Stimulated activated CD4-positive, alpha-beta T cell treated with anti-CD3 and anti-CD28 coated beads, Interleukin-1b, Interleukin-23, amount 100 ng/mL, for 48 hours (primary cell): ENCODE measurements around the gene BLTP1.
"Not testable (repeated sequence)": the region's sequence is repeated elsewhere in the genome, so short reads cannot be mapped to it uniquely, and the experiment has no call there.

ENCODE experiments used
- DNase-seq: peaks from one replicate; pipeline ENCODE4 v3.0.0-alpha.2; 2020

Gene BLTP1, protein sequence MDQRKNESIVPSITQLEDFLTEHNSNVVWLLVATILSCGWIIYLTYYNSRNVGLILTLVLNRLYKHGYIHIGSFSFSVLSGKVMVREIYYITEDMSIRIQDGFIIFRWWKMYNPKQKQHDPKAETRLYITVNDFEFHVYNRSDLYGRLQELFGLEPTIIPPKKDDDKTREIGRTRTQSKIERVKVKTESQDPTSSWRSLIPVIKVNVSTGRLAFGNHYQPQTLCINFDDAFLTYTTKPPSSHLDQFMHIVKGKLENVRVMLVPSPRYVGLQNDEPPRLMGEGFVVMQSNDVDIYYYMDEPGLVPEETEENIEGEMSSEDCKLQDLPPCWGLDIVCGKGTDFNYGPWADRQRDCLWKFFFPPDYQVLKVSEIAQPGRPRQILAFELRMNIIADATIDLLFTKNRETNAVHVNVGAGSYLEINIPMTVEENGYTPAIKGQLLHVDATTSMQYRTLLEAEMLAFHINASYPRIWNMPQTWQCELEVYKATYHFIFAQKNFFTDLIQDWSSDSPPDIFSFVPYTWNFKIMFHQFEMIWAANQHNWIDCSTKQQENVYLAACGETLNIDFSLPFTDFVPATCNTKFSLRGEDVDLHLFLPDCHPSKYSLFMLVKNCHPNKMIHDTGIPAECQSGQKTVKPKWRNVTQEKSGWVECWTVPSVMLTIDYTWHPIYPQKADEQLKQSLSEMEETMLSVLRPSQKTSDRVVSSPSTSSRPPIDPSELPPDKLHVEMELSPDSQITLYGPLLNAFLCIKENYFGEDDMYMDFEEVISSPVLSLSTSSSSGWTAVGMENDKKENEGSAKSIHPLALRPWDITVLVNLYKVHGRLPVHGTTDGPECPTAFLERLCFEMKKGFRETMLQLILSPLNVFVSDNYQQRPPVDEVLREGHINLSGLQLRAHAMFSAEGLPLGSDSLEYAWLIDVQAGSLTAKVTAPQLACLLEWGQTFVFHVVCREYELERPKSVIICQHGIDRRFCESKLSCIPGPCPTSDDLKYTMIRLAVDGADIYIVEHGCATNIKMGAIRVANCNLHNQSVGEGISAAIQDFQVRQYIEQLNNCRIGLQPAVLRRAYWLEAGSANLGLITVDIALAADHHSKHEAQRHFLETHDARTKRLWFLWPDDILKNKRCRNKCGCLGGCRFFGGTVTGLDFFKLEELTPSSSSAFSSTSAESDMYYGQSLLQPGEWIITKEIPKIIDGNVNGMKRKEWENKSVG (N-terminal part only)

GRCh38 chr4:122151982-122152710, at the start of gene BLTP1:
TSS of gene BLTP1 (plus strand) at chr4:122152331. CDS start at chr4:122170648, 18,317 bp downstream.
- DNase-seq: peak; percentile 85

GRCh38 chr4:122104184-122104583, 47.9 kb upstream of the BLTP1 start:
- no peak for DNase-seq

GRCh38 chr4:122107680-122108079, 44.5 kb upstream of the BLTP1 start:
- no peak for DNase-seq

GRCh38 chr4:122110304-122110703, 41.8 kb upstream of the BLTP1 start:
- not testable (repeated sequence) for DNase-seq

GRCh38 chr4:122117743-122118142, 34.4 kb upstream of the BLTP1 start:
- DNase-seq: no peak

- no peak for DNase-seq
These were observed 33.9 kb upstream of the BLTP1 start for GRCh38 chr4:122118243-122118642.

DNA sequence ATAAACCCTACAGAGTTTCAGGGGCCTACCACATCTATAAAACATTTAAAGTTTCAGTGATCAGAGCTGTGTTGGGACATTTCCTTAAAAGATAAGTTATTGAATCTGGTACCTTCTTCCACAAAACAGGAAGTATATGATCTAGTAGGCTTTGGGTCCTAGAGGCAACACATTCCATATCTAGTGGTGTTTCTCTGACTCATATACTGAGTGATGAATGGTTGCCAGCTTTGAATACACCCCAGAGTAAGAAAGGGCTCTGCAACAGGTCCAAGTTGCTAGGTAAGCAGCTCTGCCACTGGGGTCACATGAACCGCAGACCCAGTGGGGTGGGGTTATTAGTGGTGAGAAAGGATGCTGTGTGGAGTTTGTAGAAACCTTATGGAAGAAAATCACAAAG, 32.4 kb upstream of the BLTP1 start:
- no peak for DNase-seq

- DNase-seq: no peak
These were observed 30.5 kb upstream of the BLTP1 start for GRCh38 chr4:122121593-122121992.

DNA sequence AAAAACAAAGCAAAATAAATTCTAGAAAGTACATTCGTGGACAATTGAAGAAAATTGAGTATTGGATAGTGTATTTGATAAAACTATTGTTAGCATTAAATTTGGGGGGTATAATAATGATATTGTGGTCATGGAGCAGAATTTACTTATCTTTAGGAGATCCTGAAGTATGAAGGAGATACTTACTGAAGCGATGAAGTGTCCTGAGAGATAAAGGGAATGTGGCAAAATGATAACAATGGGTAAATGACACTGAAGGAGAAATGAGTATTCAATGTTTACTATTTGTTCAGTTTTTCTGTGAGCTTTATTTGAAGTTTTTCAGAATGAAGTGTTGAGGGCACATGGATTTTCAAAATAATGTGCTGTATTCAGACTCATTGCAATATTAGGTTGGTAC, 30.0 kb upstream of the BLTP1 start:
- no peak for DNase-seq

- DNase-seq: no peak
These were observed 23.1 kb upstream of the BLTP1 start for GRCh38 chr4:122129061-122129460.

DNA sequence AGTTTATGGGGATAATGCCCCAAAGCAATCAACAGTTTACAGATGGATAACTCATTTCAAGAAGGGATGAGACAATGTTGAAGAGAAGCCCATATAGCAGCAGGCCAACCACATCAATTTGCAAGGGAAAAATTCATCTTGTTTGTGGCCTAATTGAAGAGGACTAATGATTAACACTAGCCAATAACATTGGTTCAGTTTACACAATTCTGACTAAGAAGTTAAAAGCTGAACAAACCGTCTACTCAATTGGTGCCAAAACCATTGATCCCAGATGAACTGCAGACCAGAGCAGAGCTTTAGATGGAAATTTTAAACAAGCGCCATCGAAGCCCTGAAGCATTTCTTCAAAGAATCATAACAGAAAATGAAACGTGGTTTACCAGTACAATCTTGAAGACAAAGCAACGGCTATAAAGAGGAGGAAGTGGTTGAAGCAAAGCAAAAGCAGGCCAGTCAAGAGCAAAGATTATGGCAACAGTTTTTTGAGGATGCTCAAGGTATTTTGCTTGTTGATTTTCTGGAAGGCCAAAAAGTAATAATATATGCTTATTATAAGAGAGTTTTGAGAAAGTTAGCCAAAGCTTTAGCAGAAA, 20.5 kb upstream of the BLTP1 start:
- no peak for DNase-seq

- no peak for DNase-seq
These were observed 19.2 kb upstream of the BLTP1 start for GRCh38 chr4:122132891-122133290.

DNA sequence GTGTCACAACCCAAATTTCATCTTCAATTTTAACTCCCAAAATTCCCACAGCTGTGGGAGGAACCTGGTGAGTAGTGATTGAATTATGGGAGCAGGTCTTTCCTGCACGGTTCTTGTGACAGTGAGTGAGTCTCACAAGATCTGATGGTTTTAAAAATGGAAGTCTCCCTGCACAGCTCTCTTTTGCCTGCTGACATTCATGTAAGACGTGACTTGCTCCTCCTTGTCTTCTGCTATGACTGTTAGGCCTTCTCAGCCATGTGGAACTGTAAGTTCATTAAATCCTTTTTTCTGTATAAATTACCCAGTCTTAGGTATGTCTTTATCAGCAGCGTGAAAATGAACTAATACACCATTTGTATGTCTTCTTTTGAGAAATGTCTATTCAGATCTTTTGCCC, 13.0 kb upstream of the BLTP1 start:
- no peak for DNase-seq

DNA sequence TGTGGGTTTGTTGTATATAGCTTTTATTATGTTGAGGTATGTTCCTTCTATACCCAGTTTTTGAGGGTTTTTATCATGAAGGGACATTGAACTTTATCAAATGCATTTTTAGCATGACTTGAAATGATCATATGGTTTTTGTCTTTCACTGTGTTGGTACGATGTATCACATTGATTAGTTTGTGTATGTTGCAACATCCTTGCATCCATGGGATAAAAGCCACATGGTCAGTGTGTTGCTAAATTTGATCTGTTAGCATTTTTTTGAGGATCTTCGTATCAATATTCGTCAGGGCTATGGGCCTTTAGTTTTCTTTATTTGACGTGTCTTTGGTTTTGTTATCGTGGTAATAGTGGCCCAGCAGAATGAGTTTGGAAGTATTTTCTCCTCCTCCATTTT, 11.3 kb upstream of the BLTP1 start:
- no peak for DNase-seq

DNA sequence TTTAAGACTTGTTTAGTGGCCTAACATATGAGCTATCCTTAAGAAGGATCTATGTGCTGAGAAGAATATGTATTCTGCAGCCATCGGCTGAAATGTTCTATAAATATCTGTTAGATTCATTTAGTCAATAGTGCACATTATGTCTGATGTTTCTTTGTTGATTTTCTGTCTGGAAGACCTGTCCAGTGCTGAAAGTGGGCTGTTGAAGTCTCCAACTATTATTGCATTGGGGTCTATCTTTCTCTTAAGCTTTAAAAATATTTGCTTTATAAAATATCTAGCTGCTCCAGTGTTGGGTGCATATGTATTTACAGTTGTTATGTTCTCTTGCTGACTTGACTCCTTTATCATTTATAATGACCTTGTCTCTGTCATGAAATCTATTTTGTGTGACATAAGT, 9.4 kb upstream of the BLTP1 start:
- no peak for DNase-seq

DNA sequence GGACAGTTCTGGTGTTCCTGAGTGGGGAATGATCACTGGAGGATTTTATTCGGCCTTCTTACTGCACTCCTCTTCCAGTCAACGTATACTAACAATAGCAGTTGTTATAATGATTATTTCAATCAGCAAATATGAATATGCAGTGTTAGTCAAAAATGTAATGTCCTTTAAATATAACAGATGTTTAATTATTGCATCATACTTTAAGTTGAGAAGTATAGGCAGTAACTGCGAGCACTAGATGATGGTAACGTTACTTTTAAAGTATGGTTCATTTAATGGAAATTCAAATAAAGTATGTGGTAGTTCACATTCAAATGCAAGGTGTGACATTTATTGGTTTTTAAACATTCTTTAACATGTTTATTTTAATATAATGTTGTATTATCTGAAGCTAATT, 5.5 kb upstream of the BLTP1 start:
- no peak for DNase-seq

DNA sequence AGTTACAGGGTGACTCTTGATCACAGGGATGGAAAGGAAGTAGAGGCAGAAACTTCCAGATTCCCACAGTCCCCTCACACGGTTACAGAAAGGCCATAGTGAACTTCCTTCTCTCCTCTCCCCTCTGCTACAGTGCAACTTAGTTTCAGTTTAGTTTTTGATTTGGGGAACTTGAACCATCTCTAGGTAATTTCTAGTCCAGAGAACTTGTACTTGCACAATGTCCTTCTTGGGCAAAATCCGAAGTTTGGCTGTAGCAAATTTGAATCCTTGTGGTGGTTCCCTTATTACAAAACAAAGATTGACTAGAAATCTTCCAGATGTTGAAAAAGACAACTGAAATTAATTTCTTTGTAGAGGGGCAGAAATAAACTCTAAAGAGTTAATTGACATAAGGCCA, 1.2 kb upstream of the BLTP1 start:
- DNase-seq: no peak

DNA sequence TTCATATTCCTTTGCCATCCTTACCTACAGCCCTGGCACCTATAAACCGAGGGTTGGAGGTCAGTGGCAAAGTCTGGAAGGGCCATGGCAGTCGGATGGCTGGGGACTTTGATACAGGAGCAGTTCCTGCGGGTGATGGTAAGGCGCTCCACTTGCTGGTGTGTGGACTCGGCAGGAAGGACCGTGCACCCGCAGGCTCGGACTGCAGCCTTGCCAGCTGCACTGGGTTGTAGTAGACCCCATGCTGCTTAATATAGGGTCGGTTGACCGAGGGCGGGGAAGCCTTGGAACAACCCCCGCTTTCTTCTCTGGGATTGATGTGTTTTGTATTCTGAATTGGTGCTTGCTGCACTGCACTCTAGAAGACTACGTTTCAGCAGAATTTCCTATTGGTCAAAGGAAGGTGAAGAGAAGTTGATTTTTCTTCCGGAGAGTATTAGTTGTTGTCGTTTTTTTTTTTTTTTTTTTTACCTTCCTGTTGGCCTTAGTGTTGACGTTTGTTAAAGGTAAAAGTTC, 638 bp downstream of the BLTP1 start:
- DNase-seq: no peak

DNA sequence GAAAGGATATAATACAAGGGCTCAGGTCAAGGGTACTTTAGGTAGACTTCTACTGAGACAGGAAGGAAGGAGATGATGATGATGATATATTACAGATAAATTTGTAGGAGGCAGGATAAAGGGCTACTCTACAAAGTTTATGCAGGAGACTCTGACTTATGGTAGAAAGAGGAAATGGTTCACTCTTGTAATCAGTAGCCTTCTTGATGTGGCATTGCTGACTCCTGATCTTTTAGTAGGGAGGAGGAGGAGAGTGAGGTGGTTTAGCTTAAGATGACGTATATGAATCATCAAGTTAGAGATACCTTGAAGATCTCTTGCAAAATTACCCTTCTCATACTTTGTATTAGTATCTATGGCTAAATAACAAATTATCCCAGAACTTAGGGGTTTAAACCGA, 4.7 kb downstream of the BLTP1 start:
- DNase-seq: no peak

- DNase-seq: no peak
These were observed 11.2 kb downstream of the BLTP1 start for GRCh38 chr4:122163301-122163700.

DNA sequence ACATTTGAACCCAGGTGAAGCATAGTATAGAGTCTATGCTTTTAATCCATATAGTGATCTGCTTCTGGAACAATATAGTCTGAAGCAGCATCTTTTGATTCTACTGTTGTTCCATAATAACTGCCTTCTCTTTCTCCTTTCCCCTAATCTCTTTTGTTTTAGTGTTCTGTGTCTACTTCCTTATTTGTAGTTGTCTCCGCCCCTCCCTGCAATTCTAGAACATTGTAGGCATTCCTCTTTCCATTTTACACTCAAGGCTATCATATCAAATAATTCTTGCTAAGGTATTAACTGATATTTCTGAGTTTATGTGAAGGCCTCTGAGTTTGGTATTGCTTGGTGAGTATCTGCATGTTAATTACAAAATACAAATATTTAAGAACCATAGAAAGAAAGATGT, 11.6 kb downstream of the BLTP1 start:
- DNase-seq: no peak

GRCh38 chr4:122167369-122167768, 15.2 kb downstream of the BLTP1 start:
- DNase-seq: no peak
